HL-60 (cell line): ENCODE data around the gene RGS1.
"Not testable (repeated sequence)": the region's sequence is repeated elsewhere in the genome, so short reads cannot be mapped to it uniquely, and the experiment has no call there.

ENCODE experiments used
- DNase-seq, 2 experiments: peaks; one replicate each; pipeline ENCODE4 v3.0.0-alpha.2; 2010 to 2020; ENCODE audit warnings: low read depth in 1 of 2, low spot score in 1 of 2
- H3K27ac ChIP-seq: fragments of 250-450 bp; sonication (Bioruptor Pico); replicated peaks from 2 replicates; pipeline ENCODE4 v1.5.1; 2020; ENCODE audit warnings: mild to moderate bottlenecking, moderate library complexity
- H3K27me3 ChIP-seq: fragments of 250-450 bp; sonication (Bioruptor Pico); 2 replicates; pipeline ENCODE4 v1.5.1; 2021; ENCODE audit warnings: mild to moderate bottlenecking, moderate library complexity; ENCODE audit not compliant: insufficient read depth, poor library complexity, severe bottlenecking
- H3K4me3 ChIP-seq: replicated peaks from 2 replicates; pipeline ENCODE4 v1.5.1; 2011; ENCODE audit warnings: mild to moderate bottlenecking, control low read depth, low read length; ENCODE audit not compliant: insufficient read depth
- CTCF ChIP-seq: IDR thresholded peaks from one replicate; pipeline ENCODE4 v1.5.1; 2011; ENCODE audit warnings: low read length, control low read depth, inconsistent platforms; ENCODE audit not compliant: insufficient read depth
- GABPA ChIP-seq: IDR thresholded peaks from 2 replicates; pipeline ENCODE4 v1.6.1; 2012; ENCODE audit warnings: low read depth
- POLR2AphosphoS5 ChIP-seq: IDR thresholded peaks from 2 replicates; pipeline ENCODE4 v1.6.1; 2012; ENCODE audit warnings: low read depth
- SPI1 ChIP-seq: IDR thresholded peaks from 2 replicates; pipeline ENCODE4 v1.6.1; 2012; ENCODE audit warnings: low read depth, mild to moderate bottlenecking, borderline replicate concordance
- TF ChIP-seq, protein P1 (sequence below): IDR thresholded peaks from 2 replicates; pipeline ENCODE4 v1.6.1; 2012; ENCODE audit warnings: low read depth; ENCODE audit not compliant: insufficient replicate concordance

RGS1 gene

GRCh38 chr1:192529031-192529755 is 46.4 kb upstream of the RGS1 start:
- no peak overlapping the region for H3K4me3 ChIP-seq
- TF ChIP-seq POLR2AphosphoS5 (no peak), CTCF (no peak), GABPA (no peak), SPI1 (no peak)
- TF ChIP-seq, protein P1, sequence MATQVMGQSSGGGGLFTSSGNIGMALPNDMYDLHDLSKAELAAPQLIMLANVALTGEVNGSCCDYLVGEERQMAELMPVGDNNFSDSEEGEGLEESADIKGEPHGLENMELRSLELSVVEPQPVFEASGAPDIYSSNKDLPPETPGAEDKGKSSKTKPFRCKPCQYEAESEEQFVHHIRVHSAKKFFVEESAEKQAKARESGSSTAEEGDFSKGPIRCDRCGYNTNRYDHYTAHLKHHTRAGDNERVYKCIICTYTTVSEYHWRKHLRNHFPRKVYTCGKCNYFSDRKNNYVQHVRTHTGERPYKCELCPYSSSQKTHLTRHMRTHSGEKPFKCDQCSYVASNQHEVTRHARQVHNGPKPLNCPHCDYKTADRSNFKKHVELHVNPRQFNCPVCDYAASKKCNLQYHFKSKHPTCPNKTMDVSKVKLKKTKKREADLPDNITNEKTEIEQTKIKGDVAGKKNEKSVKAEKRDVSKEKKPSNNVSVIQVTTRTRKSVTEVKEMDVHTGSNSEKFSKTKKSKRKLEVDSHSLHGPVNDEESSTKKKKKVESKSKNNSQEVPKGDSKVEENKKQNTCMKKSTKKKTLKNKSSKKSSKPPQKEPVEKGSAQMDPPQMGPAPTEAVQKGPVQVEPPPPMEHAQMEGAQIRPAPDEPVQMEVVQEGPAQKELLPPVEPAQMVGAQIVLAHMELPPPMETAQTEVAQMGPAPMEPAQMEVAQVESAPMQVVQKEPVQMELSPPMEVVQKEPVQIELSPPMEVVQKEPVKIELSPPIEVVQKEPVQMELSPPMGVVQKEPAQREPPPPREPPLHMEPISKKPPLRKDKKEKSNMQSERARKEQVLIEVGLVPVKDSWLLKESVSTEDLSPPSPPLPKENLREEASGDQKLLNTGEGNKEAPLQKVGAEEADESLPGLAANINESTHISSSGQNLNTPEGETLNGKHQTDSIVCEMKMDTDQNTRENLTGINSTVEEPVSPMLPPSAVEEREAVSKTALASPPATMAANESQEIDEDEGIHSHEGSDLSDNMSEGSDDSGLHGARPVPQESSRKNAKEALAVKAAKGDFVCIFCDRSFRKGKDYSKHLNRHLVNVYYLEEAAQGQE: no peak
- no peak overlapping the region for H3K27ac ChIP-seq
- H3K27me3 ChIP-seq: no peaks in the 10 kb centered on the region
- no peak for DNase-seq

DNA sequence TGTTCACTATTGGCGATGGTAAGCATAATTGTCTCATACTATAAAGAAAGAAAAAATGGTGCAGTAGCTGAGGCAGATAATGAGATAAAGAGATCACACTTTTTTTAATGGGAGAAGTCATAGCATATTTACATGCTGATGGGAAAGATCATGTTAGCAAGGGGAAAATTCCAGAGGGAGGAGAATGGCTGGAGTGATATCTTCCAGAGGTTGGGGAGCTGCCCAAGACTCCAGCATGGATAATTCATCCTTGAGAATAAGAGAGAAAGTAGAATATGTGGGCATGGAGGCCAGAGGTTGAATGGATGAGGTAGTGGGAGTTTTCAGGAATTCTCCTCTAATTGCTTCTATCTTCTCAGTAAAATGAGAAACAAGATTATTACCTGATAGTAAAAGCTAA is 45.8 kb upstream of the RGS1 start:
- no peak for TF ChIP-seq GABPA
- TF ChIP-seq CTCF: no peak
- TF ChIP-seq, protein P1: no peak
- no peak for TF ChIP-seq SPI1
- TF ChIP-seq POLR2AphosphoS5: no peak
- Histone ChIP-seq H3K27ac (no peak overlapping the region), H3K4me3 (no peak overlapping the region), H3K27me3 (no peaks in the 10 kb centered on the region)
- DNase-seq: no peak

DNA sequence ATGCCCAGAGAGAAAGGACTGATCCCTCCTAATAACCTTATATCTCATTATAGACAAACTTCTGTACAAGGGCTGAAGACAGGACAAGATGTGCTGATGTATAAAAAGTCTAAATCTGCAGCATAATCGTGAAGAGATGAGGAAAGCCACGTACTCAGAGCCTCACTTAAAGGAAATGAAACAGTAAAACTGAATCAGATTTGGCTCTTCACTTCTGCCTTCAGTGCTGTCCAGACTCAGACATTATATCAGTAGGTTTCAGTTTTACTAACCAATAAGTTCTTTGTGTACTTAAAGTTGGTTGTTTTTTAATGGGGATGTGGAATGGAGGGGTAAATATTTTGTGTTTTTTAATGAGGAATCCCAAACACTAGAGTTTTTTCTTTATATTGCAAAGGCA is 45.3 kb upstream of the RGS1 start:
- H3K27ac ChIP-seq: no peak overlapping the region

DNA sequence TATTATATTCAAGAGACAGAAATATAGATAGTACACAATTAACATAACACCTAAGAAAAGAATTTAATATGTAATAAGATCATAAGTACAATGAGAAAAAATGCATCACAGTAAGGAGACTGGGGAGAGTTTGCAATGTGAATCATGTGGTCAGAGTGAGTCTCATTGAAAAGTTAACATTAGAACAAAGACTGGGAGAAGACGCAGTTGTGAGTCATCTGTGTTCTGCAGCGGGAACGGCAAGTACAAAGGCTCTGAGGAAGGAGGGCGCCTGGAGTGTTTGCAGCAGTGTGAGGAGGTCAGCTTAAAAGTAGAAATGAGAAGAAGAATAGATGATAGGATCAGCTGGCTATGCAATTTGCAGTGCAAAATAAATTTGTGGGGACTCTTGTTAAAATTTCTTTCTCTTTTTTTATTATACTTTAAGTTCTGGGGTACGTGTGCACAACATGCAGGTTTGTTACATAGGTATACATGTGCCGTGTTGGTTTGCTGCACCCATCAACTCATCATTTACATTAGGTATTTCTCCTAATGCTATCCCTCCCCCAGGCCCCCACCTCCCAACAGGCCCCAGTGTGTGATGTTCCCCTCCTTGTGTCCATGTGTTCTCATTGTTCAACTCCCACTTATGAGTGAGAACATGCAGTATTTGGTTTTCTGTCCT is 44.4 kb upstream of the RGS1 start:
- not testable (repeated sequence) for H3K27ac ChIP-seq, DNase-seq, H3K27me3 ChIP-seq, H3K4me3 ChIP-seq

More for the DNA sequence above, 45.3 kb upstream of the RGS1 start:
- H3K4me3 ChIP-seq: no peak overlapping the region
- H3K27me3 ChIP-seq: no peaks in the 10 kb centered on the region
- no peak for TF ChIP-seq SPI1
- TF ChIP-seq, protein P1: no peak
- TF ChIP-seq GABPA: no peak
- DNase-seq: no peak
